KMS-11 (cell line): Measurements from ENCODE around the gene IGFL1.
"Not testable (repeated sequence)": the region's sequence is repeated elsewhere in the genome, so short reads cannot be mapped to it uniquely, and the experiment has no call there.

Experiments
- H2AFZ ChIP-seq: fragments of 200-600 bp; sonication (generic); 2 replicates; pipeline ENCODE4 v1.6.1; 2016; ENCODE audit warnings: antibody characterized with exemption, mixed run types, low read depth
- H3K27ac ChIP-seq: fragments of 200-600 bp; sonication (generic); 2 replicates; pipeline ENCODE4 v1.6.1; 2016; ENCODE audit warnings: mild to moderate bottlenecking, mixed run types
- H3K27me3 ChIP-seq: fragments of 200-600 bp; sonication (generic); 2 replicates; pipeline ENCODE4 v1.6.1; 2017; ENCODE audit warnings: mild to moderate bottlenecking, low read depth, mixed run types, moderate library complexity; ENCODE audit not compliant: insufficient read depth
- H3K36me3 ChIP-seq: fragments of 200-600 bp; sonication (generic); 2 replicates; pipeline ENCODE4 v1.6.1; 2017; ENCODE audit warnings: mild to moderate bottlenecking, mixed run types; ENCODE audit not compliant: insufficient read depth
- H3K4me1 ChIP-seq: fragments of 200-600 bp; sonication (generic); 2 replicates; pipeline ENCODE4 v1.6.1; 2016; ENCODE audit warnings: mild to moderate bottlenecking, low read depth, mixed run types; ENCODE audit not compliant: poor library complexity, severe bottlenecking
- H3K4me2 ChIP-seq: fragments of 200-600 bp; sonication (generic); 2 replicates; pipeline ENCODE4 v1.7.0; 2016; ENCODE audit warnings: mild to moderate bottlenecking, mixed run types
- H3K4me3 ChIP-seq: fragments of 200-600 bp; sonication (generic); IDR thresholded peaks from 2 replicates; pipeline ENCODE4 v1.6.1; 2017; ENCODE audit warnings: low read depth, low read length, mixed read lengths; ENCODE audit not compliant: insufficient read depth
- H3K79me2 ChIP-seq: fragments of 200-600 bp; sonication (generic); 2 replicates; pipeline ENCODE4 v1.6.1; 2016; ENCODE audit warnings: low read depth, mixed run types; ENCODE audit not compliant: insufficient read depth
- H3K9ac ChIP-seq: fragments of 200-600 bp; sonication (generic); 2 replicates; pipeline ENCODE4 v1.6.1; 2016; ENCODE audit warnings: mild to moderate bottlenecking, mixed run types
- H4K20me1 ChIP-seq: fragments of 200-600 bp; sonication (generic); 2 replicates; pipeline ENCODE4 v1.6.1; 2016; ENCODE audit warnings: mild to moderate bottlenecking, mixed run types; ENCODE audit not compliant: insufficient read depth
- TF ChIP-seq, protein P1 (sequence below): fragments of 200-600 bp; sonication (generic); conservative IDR thresholded peaks from 2 replicates; pipeline ENCODE4 v1.6.1; 2017; ENCODE audit warnings: low read depth, mild to moderate bottlenecking, antibody characterized with exemption, low read length, moderate library complexity, mixed read lengths

The IGFL1 gene

DNA sequence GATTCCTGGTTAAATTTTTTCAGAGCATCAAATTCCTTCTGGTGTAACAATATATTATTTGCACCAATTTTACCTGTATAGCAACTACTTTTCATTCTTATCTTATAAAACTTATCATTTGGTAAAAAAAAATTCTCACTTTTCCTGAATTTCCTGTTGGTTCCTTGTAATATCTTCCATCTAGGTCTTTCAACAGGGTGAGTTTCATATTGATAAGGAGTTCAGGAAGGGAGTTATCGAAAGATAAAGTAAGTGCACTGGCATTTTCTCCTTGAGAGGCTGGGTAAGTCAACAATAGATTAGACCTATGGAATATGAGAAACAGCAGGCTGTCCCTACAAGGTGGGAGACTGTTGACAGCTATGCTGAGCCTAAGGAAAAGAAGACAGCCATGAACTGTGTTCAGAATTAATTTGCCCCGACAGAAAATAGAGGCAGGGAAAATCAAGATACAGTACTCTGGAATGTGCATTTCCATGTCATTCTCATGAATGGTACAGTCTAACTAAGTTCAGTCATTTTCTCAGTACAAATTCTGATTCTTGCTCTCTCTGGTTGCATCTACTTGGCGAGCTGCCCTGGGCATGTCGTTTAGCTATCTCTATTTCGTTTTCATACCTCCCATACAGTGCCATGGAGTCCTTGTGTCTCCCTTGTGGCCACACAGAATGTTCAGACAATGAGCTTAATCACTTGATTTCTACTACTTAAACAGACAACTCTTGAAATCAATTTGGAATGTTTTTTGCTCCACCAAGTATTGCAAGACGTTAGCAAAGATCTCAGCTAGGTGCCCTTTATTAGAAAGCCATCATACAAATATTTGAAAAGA lies 9.9 kb downstream of the IGFL1 start:
- Histone ChIP-seq H4K20me1 (no peaks in the 10 kb centered on the region), H3K27ac (no peak overlapping the region), H3K4me3 (no peak overlapping the region), H2AFZ (no peak overlapping the region), H3K4me2 (no peak overlapping the region), H3K79me2 (no peaks in the 10 kb centered on the region), H3K9ac (no peak overlapping the region), H3K36me3 (no peaks in the 10 kb centered on the region), H3K4me1 (no peaks in the 10 kb centered on the region), H3K27me3 (peaks cover 59% of the 10 kb centered on the region)
- TF ChIP-seq, protein P1, sequence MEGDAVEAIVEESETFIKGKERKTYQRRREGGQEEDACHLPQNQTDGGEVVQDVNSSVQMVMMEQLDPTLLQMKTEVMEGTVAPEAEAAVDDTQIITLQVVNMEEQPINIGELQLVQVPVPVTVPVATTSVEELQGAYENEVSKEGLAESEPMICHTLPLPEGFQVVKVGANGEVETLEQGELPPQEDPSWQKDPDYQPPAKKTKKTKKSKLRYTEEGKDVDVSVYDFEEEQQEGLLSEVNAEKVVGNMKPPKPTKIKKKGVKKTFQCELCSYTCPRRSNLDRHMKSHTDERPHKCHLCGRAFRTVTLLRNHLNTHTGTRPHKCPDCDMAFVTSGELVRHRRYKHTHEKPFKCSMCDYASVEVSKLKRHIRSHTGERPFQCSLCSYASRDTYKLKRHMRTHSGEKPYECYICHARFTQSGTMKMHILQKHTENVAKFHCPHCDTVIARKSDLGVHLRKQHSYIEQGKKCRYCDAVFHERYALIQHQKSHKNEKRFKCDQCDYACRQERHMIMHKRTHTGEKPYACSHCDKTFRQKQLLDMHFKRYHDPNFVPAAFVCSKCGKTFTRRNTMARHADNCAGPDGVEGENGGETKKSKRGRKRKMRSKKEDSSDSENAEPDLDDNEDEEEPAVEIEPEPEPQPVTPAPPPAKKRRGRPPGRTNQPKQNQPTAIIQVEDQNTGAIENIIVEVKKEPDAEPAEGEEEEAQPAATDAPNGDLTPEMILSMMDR = no peak

DNA sequence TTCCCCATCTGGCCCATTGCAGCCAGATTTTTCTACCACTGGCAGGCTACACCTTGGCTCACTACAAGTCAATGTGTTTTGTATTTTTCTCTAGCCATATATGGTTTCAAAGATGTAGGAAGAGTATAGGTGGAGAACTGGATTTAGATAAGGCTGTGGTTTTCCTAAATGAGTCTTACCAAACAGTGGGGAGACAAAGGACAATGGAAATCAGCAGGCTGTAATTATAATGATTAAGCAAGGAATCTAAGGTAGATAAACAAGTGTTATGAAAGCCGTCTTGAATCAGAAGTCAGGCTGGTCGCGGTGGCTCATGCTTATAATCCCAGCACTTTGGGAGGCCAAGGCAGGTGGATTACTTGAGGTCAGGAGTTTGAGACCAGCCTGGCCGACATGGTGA lies 11.2 kb downstream of the IGFL1 start:
- TF ChIP-seq, protein P1 = no peak

DNA sequence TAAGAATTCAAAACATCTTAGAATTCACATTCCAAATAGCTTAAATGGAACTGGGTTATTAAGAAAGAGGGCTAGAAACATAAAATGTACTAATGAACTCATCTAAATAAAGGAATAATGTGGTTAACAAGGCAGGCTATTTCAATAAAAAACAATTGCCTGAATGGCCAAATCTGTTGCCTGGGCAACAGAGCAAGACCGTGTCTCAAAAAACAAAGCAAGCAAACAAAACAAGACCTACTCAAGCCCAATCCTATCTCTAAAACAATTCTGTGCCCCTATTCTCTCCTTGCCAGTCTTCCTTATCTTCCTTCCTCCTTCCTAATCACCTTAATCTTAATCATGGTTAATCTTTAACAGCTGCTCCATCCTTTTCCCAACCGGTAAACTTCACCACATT lies 12.1 kb downstream of the IGFL1 start:
- no peak overlapping the region for H3K27ac ChIP-seq
- TF ChIP-seq, protein P1 = no peak
- no peak overlapping the region for H2AFZ ChIP-seq
- H3K27me3 ChIP-seq = peaks cover 65% of the 10 kb centered on the region
- H3K9ac ChIP-seq = no peak overlapping the region
- no peaks in the 10 kb centered on the region for H3K36me3 ChIP-seq
- no peaks in the 10 kb centered on the region for H4K20me1 ChIP-seq
- H3K4me2 ChIP-seq = no peak overlapping the region
- H3K79me2 ChIP-seq = no peaks in the 10 kb centered on the region
- no peaks in the 10 kb centered on the region for H3K4me1 ChIP-seq
- H3K4me3 ChIP-seq = no peak overlapping the region

More for the DNA sequence above, 11.2 kb downstream of the IGFL1 start:
- H3K27ac ChIP-seq = no peak overlapping the region
- H3K79me2 ChIP-seq = no peaks in the 10 kb centered on the region
- H3K36me3 ChIP-seq = no peaks in the 10 kb centered on the region
- H3K9ac ChIP-seq = no peak overlapping the region
- H3K4me1 ChIP-seq = no peaks in the 10 kb centered on the region
- peaks cover 63% of the 10 kb centered on the region for H3K27me3 ChIP-seq
- H3K4me2 ChIP-seq = no peak overlapping the region
- no peak overlapping the region for H3K4me3 ChIP-seq
- no peak overlapping the region for H2AFZ ChIP-seq
- no peaks in the 10 kb centered on the region for H4K20me1 ChIP-seq

DNA sequence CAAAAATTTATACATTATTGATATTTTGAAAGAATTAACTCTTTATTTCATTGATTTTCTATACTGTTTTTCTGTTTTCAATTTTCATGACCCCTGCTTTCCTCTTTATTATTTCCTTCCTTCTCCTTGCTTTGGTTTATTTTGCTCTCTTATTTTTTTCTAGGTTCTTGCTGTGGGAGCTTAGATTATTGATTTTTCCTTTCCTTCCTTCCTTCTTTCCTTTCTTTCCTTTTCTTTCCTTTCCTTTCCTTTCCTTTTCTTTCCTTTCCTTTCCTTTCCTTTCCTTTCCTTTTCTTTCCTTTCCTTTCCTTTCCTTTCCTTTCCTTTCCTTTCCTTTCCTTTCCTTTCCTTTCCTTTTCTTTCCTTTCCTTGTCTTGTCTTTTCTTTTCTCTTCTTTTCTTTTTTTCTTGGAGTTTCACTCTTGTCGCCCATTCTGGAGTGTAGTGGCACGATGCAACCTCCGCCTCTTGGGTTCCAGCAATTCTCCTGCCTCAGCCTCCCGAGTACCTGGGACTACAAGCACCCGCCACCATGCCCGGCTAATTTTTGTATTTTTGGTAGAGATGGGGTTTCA lies 13.6 kb downstream of the IGFL1 start:
- not testable (repeated sequence) for H4K20me1 ChIP-seq, H3K4me3 ChIP-seq, H3K4me2 ChIP-seq, H3K79me2 ChIP-seq, H3K36me3 ChIP-seq, H2AFZ ChIP-seq, H3K4me1 ChIP-seq, H3K27ac ChIP-seq, H3K9ac ChIP-seq
- peaks cover 68% of the 10 kb centered on the region for H3K27me3 ChIP-seq
